HCT116 (cell line): ENCODE measurements around the gene SMR3A.

Source experiments
- FOSL1 ChIP-seq: IDR thresholded peaks from 2 replicates; pipeline ENCODE4 v1.6.1; 2012; ENCODE audit warnings: low read depth
- POLR2A ChIP-seq: IDR thresholded peaks from 2 replicates; pipeline ENCODE4 v1.7.0; 2011; ENCODE audit warnings: borderline replicate concordance; ENCODE audit not compliant: insufficient read depth, insufficient read length; ENCODE audit errors: extremely low read depth
- TF ChIP-seq, protein P1 (sequence below), 3 experiments: fragments of 200-600 bp in 1 of 3; sonication (generic) in 1 of 3; IDR thresholded peaks in 2 of 3; conservative IDR thresholded peaks in 1 of 3; 2 replicates each; pipeline ENCODE4 v1.5.1; 2012 to 2017; ENCODE audit warnings: low read depth in 2 of 3, low read length in 2 of 3, antibody characterized with exemption in 1 of 3, borderline replicate concordance in 1 of 3, control low read depth in 1 of 3, mild to moderate bottlenecking in 1 of 3, mixed read lengths in 1 of 3, mixed run types in 1 of 3, moderate library complexity in 1 of 3; ENCODE audit not compliant: insufficient read depth in 1 of 3

DNA sequence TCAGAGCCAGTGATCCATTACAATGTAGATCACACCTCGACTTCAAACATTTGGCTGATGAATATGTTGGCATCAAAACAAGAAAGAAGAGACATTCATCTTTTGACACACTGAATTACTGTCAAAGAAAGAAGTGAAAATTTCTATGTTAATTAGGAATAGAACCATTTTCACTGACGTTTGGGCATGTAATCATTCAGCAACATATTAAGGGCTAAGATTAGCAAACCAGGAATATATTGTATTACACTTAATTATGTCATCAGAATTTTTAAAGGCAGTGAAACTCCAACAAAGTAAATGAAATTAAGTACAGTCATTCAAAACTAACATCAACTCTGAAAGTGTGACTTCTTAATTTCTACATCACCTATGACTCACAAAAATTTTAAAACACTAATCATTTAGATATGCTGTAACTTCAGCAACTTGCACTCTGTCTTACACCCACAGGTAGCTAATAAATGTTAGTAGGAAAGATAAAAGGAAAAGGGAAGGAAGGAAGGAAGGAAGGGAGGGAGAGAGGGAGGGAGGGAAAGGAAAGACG is 1.4 kb upstream of the SMR3A start:
- TF ChIP-seq, protein P1, sequence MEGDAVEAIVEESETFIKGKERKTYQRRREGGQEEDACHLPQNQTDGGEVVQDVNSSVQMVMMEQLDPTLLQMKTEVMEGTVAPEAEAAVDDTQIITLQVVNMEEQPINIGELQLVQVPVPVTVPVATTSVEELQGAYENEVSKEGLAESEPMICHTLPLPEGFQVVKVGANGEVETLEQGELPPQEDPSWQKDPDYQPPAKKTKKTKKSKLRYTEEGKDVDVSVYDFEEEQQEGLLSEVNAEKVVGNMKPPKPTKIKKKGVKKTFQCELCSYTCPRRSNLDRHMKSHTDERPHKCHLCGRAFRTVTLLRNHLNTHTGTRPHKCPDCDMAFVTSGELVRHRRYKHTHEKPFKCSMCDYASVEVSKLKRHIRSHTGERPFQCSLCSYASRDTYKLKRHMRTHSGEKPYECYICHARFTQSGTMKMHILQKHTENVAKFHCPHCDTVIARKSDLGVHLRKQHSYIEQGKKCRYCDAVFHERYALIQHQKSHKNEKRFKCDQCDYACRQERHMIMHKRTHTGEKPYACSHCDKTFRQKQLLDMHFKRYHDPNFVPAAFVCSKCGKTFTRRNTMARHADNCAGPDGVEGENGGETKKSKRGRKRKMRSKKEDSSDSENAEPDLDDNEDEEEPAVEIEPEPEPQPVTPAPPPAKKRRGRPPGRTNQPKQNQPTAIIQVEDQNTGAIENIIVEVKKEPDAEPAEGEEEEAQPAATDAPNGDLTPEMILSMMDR (IDR thresholded peaks at IDR 0.05 in 2 of 3, conservative IDR thresholded peaks at IDR 0.05 in 1 of 3; ENCODE audit: borderline replicate concordance in 1 of 3, insufficient read depth in 1 of 3, low read depth in 2 of 3, low read length in 2 of 3) = no peak
- TF ChIP-seq FOSL1 (no peak), POLR2A (no peak)
